Skeletal muscle tissue (tissue), 4 donors: Measurements from ENCODE around the gene PLCXD1. TPM values are rescaled to one million over a fixed set of nuclear protein-coding genes. Genes with fewer than 3 reads are reported as not detected.
"Not testable (repeated sequence)": the region's sequence is repeated elsewhere in the genome, so short reads cannot be mapped to it uniquely, and the experiment has no call there.

Experiments used
- H3K27ac ChIP-seq: one replicate; pipeline ENCODE4 v1.7.0; 2013; ENCODE audit warnings: mild to moderate bottlenecking, low read depth, low read length, inconsistent platforms
- H3K27me3 ChIP-seq, 3 donors: one replicate each; pipeline ENCODE4 v1.7.0; 2013; ENCODE audit warnings: low read length in 3 of 3; ENCODE audit not compliant: control insufficient read depth in 3 of 3, insufficient read depth in 3 of 3
- H3K36me3 ChIP-seq, 3 donors: one replicate each; pipeline ENCODE4 v1.7.0; 2013; ENCODE audit warnings: low read length in 3 of 3; ENCODE audit not compliant: control insufficient read depth in 3 of 3, insufficient read depth in 3 of 3
- H3K4me1 ChIP-seq, 3 donors: one replicate each; pipeline ENCODE4 v1.7.0; 2013; ENCODE audit warnings: low read length in 3 of 3, mild to moderate bottlenecking in 3 of 3; ENCODE audit not compliant: control insufficient read depth in 3 of 3, insufficient read depth in 3 of 3
- H3K4me3 ChIP-seq, 3 donors: one replicate each; pipeline ENCODE4 v1.7.0; 2013; ENCODE audit warnings: low read length in 3 of 3
- H3K9ac ChIP-seq, 3 donors: one replicate each; pipeline ENCODE4 v1.7.0; 2013; ENCODE audit warnings: low read length in 3 of 3, mild to moderate bottlenecking in 3 of 3, moderate library complexity in 2 of 3, low read depth in 1 of 3
- H3K9me3 ChIP-seq, 3 donors: one replicate each; pipeline ENCODE4 v1.7.0; 2013; ENCODE audit warnings: low read length in 3 of 3; ENCODE audit not compliant: control insufficient read depth in 3 of 3
- total RNA-seq: library from RNA; depleted of rRNA; stranded (reverse); fragments of >200 nt; gene quantifications from one replicate; pipeline ENCODE4 v1.2.3, GENCODE V29; 2014
- donor health status: Osteomylitis.

The PLCXD1 gene
- total RNA-seq, 1 donor from 2014 or later, result 5.2 TPM

GRCh38 chrX:317424-318067, 36.4 kb downstream of the PLCXD1 start:
- Histone ChIP-seq H3K27ac (peak overlapping the region; percentile 89), H3K4me3 (peak overlapping the region; percentile 63 to 68 (median 68)), H3K27me3 (no peaks in the 10 kb centered on the region), H3K9me3 (no peaks in the 10 kb centered on the region), H3K4me1 (peaks cover 12 to 25% (median 14%) of the 10 kb centered on the region in 3 donors), H3K36me3 (peaks cover 26 to 30% (median 29%) of the 10 kb centered on the region in 3 donors), H3K9ac (peak overlapping the region in 1 of 3 donors; percentile 25)

DNA sequence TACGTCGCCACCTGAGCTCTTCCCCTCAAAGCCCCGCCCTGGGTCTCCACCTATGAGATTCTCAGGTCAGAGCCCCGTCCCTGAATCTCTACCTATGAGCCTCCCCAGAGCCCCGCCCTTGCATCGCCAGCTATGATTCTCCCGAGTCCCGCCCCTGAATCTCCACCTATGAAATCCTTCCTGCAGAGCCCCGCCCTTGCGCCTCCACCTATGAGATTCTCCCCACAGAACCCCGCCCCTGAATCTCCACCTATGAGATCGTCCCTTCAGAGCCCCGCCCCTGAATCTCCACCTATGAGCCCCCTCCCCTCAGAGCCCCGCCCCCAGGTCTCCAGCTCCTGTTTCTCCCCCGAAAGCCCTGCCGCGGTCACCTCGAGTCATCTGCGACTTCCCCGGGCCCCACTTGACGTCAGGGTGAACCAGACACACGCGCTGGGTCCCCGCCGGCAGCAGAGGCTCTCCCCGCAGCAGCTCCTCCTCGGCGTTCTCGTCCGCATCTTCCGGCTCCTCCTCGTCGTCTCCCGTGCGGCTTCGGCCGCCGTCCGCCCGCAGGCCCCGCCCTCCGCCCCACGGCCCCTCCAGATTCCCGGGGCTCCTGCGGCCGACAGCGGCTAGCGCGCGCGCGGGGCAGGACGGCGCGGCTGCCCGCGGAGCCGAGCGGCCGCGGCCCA, 37.0 kb downstream of the PLCXD1 start:
- Histone ChIP-seq H3K9me3 (no peaks in the 10 kb centered on the region), H3K27ac (peak overlapping the region; percentile 89), H3K9ac (peak overlapping the region; percentile 81 to 95 (median 85)), H3K4me1 (peaks cover 14 to 26% (median 14%) of the 10 kb centered on the region in 3 donors), H3K4me3 (peak overlapping the region; percentile 69 to 87 (median 84)), H3K36me3 (peaks cover 20 to 24% (median 24%) of the 10 kb centered on the region in 3 donors), H3K27me3 (no peaks in the 10 kb centered on the region)

DNA sequence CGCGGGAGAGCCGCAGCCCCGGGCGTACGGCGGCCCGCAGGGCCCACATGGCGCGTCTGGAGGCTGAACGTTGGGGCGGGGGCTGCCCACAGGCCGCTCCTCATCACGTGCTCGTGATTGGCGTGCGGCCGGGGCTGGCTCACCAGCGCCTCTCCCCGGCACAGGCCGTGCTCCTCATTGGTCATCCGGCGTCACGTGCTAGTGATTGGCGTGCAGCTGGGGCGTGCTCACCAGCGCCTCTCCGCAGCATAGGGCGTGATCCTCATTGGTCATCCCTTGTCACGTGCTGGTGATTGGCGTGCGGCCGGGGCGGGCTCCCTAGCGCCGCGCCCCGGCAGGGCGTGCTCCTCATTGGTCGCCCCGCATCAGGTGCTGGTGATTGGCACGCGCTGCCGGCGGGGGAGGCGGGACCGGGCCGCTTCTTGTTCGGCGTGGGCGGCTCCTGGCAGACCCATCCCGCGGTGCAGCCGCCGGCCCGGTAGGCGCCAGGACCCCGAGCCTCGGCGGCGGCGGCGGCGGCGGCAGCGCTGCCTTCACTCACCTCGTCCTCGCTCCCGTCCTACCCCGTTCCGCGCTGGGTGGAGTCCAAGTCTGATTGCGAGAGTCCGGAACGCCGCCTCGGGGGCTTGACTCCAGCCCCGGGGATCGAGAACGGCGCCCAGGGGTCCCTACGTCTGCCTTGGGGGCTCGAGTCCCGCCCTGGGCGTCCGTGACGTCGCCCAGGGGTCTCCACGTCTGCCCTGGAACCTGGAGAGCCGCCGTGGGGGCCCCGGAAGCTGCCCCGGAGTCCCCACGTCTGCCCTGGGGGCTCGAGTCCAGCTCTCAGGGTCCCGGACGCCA, 37.8 kb downstream of the PLCXD1 start, which contains the start of gene GTPBP6:
Gene GTPBP6 (minus strand): TSS at position 58 of the 840 bp plus-strand sequence. CDS start 9 bp downstream, at position 49.
- Histone ChIP-seq H3K27ac (peak within 1 kb of the TSS; percentile 89), H3K27me3 (peaks cover 2 to 3% (median 3%) of the 10 kb centered on the region in 3 donors), H3K4me3 (peak within 1 kb of the TSS; percentile 72 to 87 (median 87)), H3K9ac (peak within 1 kb of the TSS; percentile 86 to 95 (median 89)), H3K9me3 (no peaks in the 10 kb centered on the region), H3K4me1 (peaks cover 14 to 31% (median 18%) of the 10 kb centered on the region in 3 donors), H3K36me3 (peaks cover 14 to 17% (median 16%) of the 10 kb centered on the region in 3 donors)

- H3K4me3 ChIP-seq, result peak overlapping the region; percentile 72 to 87 (median 84)
- peaks cover 14 to 33% (median 19%) of the 10 kb centered on the region in 3 donors for H3K4me1 ChIP-seq
- peak overlapping the region; percentile 86 to 95 (median 89) for H3K9ac ChIP-seq
- peaks cover 5 to 7% (median 5%) of the 10 kb centered on the region in 3 donors for H3K27me3 ChIP-seq
- peaks cover 11 to 14% (median 13%) of the 10 kb centered on the region in 3 donors for H3K36me3 ChIP-seq
- no peaks in the 10 kb centered on the region for H3K9me3 ChIP-seq
- H3K27ac ChIP-seq, result peak overlapping the region; percentile 62
Measured at GRCh38 chrX:319579-320125, 38.5 kb downstream of the PLCXD1 start.

DNA sequence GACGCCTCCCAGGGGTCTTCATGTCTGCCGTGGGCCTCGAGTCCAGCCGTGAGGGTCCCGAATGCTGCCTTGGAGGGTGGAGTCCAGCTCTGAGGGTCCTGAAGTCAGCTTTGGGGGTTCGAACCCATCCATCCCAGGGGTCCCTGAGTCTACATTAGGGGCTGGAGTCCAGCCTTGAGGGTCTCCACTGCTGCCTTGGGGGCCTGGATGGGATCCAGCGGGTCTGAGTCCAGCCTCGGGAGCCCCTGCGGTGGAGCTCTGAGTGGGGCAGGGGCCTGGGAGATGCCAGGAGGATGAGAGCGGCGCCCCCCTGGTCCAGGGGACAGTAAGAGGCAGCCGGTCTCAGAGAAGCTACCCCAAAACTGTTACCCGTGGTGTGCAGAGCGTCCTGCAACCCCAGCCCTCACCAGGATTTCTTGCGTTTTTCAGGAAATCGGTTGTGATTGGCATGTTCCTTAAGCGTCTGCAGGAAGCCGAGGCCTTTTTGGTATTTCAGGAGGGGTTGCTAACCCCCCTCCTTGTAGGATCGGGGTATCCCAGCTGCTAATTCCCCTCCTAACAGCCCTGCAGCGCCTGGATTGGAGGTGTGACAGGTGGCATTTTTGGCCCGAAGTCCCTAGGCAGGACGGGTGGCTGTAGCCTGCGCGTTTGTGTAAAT, 39.1 kb downstream of the PLCXD1 start:
- H3K4me1 ChIP-seq, result peaks cover 14 to 33% (median 19%) of the 10 kb centered on the region in 3 donors
- H3K27me3 ChIP-seq, result peaks cover 5 to 11% (median 5%) of the 10 kb centered on the region in 3 donors
- H3K27ac ChIP-seq, result no peak overlapping the region

GRCh38 chrX:323721-324628, 42.8 kb downstream of the PLCXD1 start:
- H3K4me1 ChIP-seq, result peaks cover 12 to 24% (median 19%) of the 10 kb centered on the region in 3 donors
- H3K9ac ChIP-seq, result no peak overlapping the region
- H3K27me3 ChIP-seq, result peaks cover 5 to 14% (median 10%) of the 10 kb centered on the region in 3 donors
- H3K9me3 ChIP-seq, result no peaks in the 10 kb centered on the region
- no peak overlapping the region for H3K4me3 ChIP-seq
- H3K27ac ChIP-seq, result no peak overlapping the region
- H3K36me3 ChIP-seq, result no peaks in the 10 kb centered on the region

More for the DNA sequence above, 39.1 kb downstream of the PLCXD1 start:
- Histone ChIP-seq H3K9me3 (no peaks in the 10 kb centered on the region), H3K9ac (peak overlapping the region; percentile 86 to 95 (median 89)), H3K36me3 (peaks cover 5 to 10% (median 7%) of the 10 kb centered on the region in 3 donors), H3K4me3 (peak overlapping the region; percentile 72 to 87 (median 84))

GRCh38 chrX:324664-325063, 43.5 kb downstream of the PLCXD1 start:
- H3K4me3 ChIP-seq, H3K9me3 ChIP-seq, H3K27ac ChIP-seq, H3K9ac ChIP-seq, H3K36me3 ChIP-seq: not testable (repeated sequence)
- Histone ChIP-seq H3K27me3 (peaks cover 5 to 14% (median 10%) of the 10 kb centered on the region in 3 donors), H3K4me1 (peaks cover 11 to 22% (median 18%) of the 10 kb centered on the region in 3 donors)

DNA sequence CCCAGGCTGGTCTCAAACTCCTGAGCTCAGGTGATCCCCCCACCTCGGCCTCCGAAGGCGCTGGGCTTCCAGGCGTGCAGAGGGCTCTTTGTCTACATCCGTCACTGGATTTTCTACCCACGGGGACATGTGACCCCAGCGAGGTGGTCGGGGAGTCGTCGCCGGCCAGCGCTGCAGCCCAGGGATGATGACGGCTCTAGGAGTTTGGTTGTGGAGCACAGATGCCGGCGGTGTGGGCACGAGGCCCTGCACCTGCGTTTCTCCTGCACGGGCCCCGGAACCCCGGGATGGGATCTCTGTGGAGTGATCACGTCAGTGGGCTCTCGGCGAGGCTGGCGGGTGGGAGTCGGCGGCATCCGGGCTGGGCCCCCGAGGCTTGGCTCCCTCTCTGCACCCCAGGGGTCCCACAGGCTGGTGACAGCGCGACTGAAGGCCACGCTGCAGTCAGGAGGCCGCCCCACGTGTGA, 46.5 kb downstream of the PLCXD1 start:
- Histone ChIP-seq H3K4me3 (no peak overlapping the region), H3K9ac (no peak overlapping the region), H3K9me3 (no peaks in the 10 kb centered on the region), H3K27me3 (peaks cover 15 to 27% (median 17%) of the 10 kb centered on the region in 3 donors), H3K36me3 (peaks cover 0 to 1% (median 0%) of the 10 kb centered on the region in 3 donors), H3K27ac (no peak overlapping the region), H3K4me1 (peaks cover 8 to 19% (median 15%) of the 10 kb centered on the region in 3 donors)
